ENCODE results near the gene YES1. TPM values are rescaled to one million over a fixed set of nuclear protein-coding genes. Genes with fewer than 3 reads are reported as not detected.
A peak's percentile ranks its signal among the peaks of the same experiment; 100 is the strongest.

Gene YES1
- polyA plus RNA-seq, 4 donors: 35.9 to 47.1 (median 39.8) TPM

GRCh38 chr18:713135-713490, 98.9 kb downstream of the YES1 start:
- WGBS, 3 donors: 42 to 81% (median 51%) methylated on average over 22 to 23 of the region's 23 CpGs
- DNase-seq (no peak), FAIRE-seq (no peak)
- Histone ChIP-seq H3K4me1 (ENCODE audit: control insufficient read depth in 3 of 3, insufficient read depth in 2 of 3, low read depth in 1 of 3, low read length in 2 of 3) (peaks cover 0 to 20% (median 0%) of the 10 kb centered on the region in 3 donors), H3K4me3 (ENCODE audit: low read depth in 1 of 3, low read length in 3 of 3) (peak overlapping the region; percentile 11 to 66 (median 51)), H3K9me3 (ENCODE audit: control insufficient read depth in 2 of 2, insufficient read depth in 1 of 2, low read depth in 1 of 2, low read length in 1 of 2) (peaks cover 0 to 5% of the 10 kb centered on the region in 2 donors), H3K27me3 (ENCODE audit: control insufficient read depth in 3 of 3, insufficient read depth in 3 of 3, low read length in 3 of 3) (no peaks in the 10 kb centered on the region), H3K36me3 (ENCODE audit: control insufficient read depth in 3 of 3, insufficient read depth in 2 of 3, low read depth in 1 of 3, low read length in 3 of 3) (peaks cover 0 to 15% (median under 1%) of the 10 kb centered on the region in 3 donors), H3K27ac (ENCODE audit: low read depth in 1 of 3, low read length in 2 of 3) (peak overlapping the region in 2 of 3 donors; percentile 78 to 88)

GRCh38 chr18:712401-713134, 99.5 kb downstream of the YES1 start, which contains the start of gene ENOSF1:
Gene ENOSF1 (minus strand): TSS chr18:712630. CDS start chr18:712587, 43 bp downstream.
- Histone ChIP-seq H3K27ac (ENCODE audit: low read depth in 1 of 3, low read length in 2 of 3) (peak within 1 kb of the TSS; percentile 78 to 93 (median 88)), H3K4me1 (ENCODE audit: control insufficient read depth in 3 of 3, insufficient read depth in 2 of 3, low read depth in 1 of 3, low read length in 2 of 3) (peaks cover 0 to 20% (median 0%) of the 10 kb centered on the region in 3 donors), H3K4me3 (ENCODE audit: low read depth in 1 of 3, low read length in 3 of 3) (peak within 1 kb of the TSS; percentile 61 to 90 (median 66)), H3K9me3 (ENCODE audit: control insufficient read depth in 2 of 2, insufficient read depth in 1 of 2, low read depth in 1 of 2, low read length in 1 of 2) (peaks cover 0 to 5% of the 10 kb centered on the region in 2 donors), H3K36me3 (ENCODE audit: control insufficient read depth in 3 of 3, insufficient read depth in 2 of 3, low read depth in 1 of 3, low read length in 3 of 3) (peaks cover 0 to 18% (median 2%) of the 10 kb centered on the region in 3 donors), H3K27me3 (ENCODE audit: control insufficient read depth in 3 of 3, insufficient read depth in 3 of 3, low read length in 3 of 3) (no peaks in the 10 kb centered on the region)
- FAIRE-seq (no peak), DNase-seq (peak; percentile 89 to 96)
- 4 to 7% (median 5%) methylated on average over 47 to 91 of the region's 91 CpGs for WGBS, 3 donors

GRCh38 chr18:711657-712400, 100.2 kb downstream of the YES1 start:
- H3K4me1 ChIP-seq (ENCODE audit: control insufficient read depth in 3 of 3, insufficient read depth in 2 of 3, low read depth in 1 of 3, low read length in 2 of 3): peaks cover 0 to 20% (median 0%) of the 10 kb centered on the region in 3 donors
- H3K27me3 ChIP-seq (ENCODE audit: control insufficient read depth in 3 of 3, insufficient read depth in 3 of 3, low read length in 3 of 3): no peaks in the 10 kb centered on the region
- peaks cover 0 to 18% (median 2%) of the 10 kb centered on the region in 3 donors for H3K36me3 ChIP-seq (ENCODE audit: control insufficient read depth in 3 of 3, insufficient read depth in 2 of 3, low read depth in 1 of 3, low read length in 3 of 3)
- peak overlapping the region; percentile 72 to 93 (median 72) for H3K27ac ChIP-seq (ENCODE audit: low read depth in 1 of 3, low read length in 2 of 3)
- peak overlapping the region; percentile 61 to 90 (median 66) for H3K4me3 ChIP-seq (ENCODE audit: low read depth in 1 of 3, low read length in 3 of 3)
- WGBS, 3 donors: 0% methylated on average over 35 to 42 of the region's 42 CpGs
- no peak for FAIRE-seq
- DNase-seq: peak; percentile 84 to 91
- H3K9me3 ChIP-seq (ENCODE audit: control insufficient read depth in 2 of 2, insufficient read depth in 1 of 2, low read depth in 1 of 2, low read length in 1 of 2): peaks cover 0 to 5% of the 10 kb centered on the region in 2 donors

- DNase-seq: no peak
These were observed 100.8 kb downstream of the YES1 start for GRCh38 chr18:711310-711656.

GRCh38 chr18:710418-711300, 101.4 kb downstream of the YES1 start:
- H3K36me3 ChIP-seq (ENCODE audit: control insufficient read depth in 3 of 3, insufficient read depth in 2 of 3, low read depth in 1 of 3, low read length in 3 of 3): peaks cover 0 to 25% (median 2%) of the 10 kb centered on the region in 3 donors
- FAIRE-seq (no peak), DNase-seq (peak in 1 of 2 donors; percentile 60)
- peak overlapping the region in 1 of 3 donors; percentile 93 for H3K27ac ChIP-seq (ENCODE audit: low read depth in 1 of 3, low read length in 2 of 3)
- H3K9me3 ChIP-seq (ENCODE audit: control insufficient read depth in 2 of 2, insufficient read depth in 1 of 2, low read depth in 1 of 2, low read length in 1 of 2): peaks cover 0 to 5% of the 10 kb centered on the region in 2 donors
- H3K4me3 ChIP-seq (ENCODE audit: low read depth in 1 of 3, low read length in 3 of 3): peak overlapping the region in 1 of 3 donors; percentile 90
- peaks cover 0 to 23% (median 0%) of the 10 kb centered on the region in 3 donors for H3K4me1 ChIP-seq (ENCODE audit: control insufficient read depth in 3 of 3, insufficient read depth in 2 of 3, low read depth in 1 of 3, low read length in 2 of 3)
- WGBS, 3 donors: 57 to 73% (median 73%) methylated on average over 3 of the region's 3 CpGs
- H3K27me3 ChIP-seq (ENCODE audit: control insufficient read depth in 3 of 3, insufficient read depth in 3 of 3, low read length in 3 of 3): no peaks in the 10 kb centered on the region

More at GRCh38 chr18:711310-711656, 100.8 kb downstream of the YES1 start:
- no peak for FAIRE-seq
- 5 to 10% (median 9%) methylated on average over 8 of the region's 8 CpGs for WGBS, 3 donors
- H3K27me3 ChIP-seq (ENCODE audit: control insufficient read depth in 3 of 3, insufficient read depth in 3 of 3, low read length in 3 of 3): no peaks in the 10 kb centered on the region
- peaks cover 0 to 20% (median 0%) of the 10 kb centered on the region in 3 donors for H3K4me1 ChIP-seq (ENCODE audit: control insufficient read depth in 3 of 3, insufficient read depth in 2 of 3, low read depth in 1 of 3, low read length in 2 of 3)
- H3K9me3 ChIP-seq (ENCODE audit: control insufficient read depth in 2 of 2, insufficient read depth in 1 of 2, low read depth in 1 of 2, low read length in 1 of 2): peaks cover 0 to 5% of the 10 kb centered on the region in 2 donors
- H3K27ac ChIP-seq (ENCODE audit: low read depth in 1 of 3, low read length in 2 of 3): peak overlapping the region; percentile 72 to 93 (median 72)
- peaks cover 0 to 21% (median 2%) of the 10 kb centered on the region in 3 donors for H3K36me3 ChIP-seq (ENCODE audit: control insufficient read depth in 3 of 3, insufficient read depth in 2 of 3, low read depth in 1 of 3, low read length in 3 of 3)
- peak overlapping the region; percentile 61 to 90 (median 66) for H3K4me3 ChIP-seq (ENCODE audit: low read depth in 1 of 3, low read length in 3 of 3)

- Histone ChIP-seq H3K27me3 (ENCODE audit: control insufficient read depth in 3 of 3, insufficient read depth in 3 of 3, low read length in 3 of 3) (no peaks in the 10 kb centered on the region), H3K4me1 (ENCODE audit: control insufficient read depth in 3 of 3, insufficient read depth in 2 of 3, low read depth in 1 of 3, low read length in 2 of 3) (peaks cover 0 to 25% (median 0%) of the 10 kb centered on the region in 3 donors), H3K36me3 (ENCODE audit: control insufficient read depth in 3 of 3, insufficient read depth in 2 of 3, low read depth in 1 of 3, low read length in 3 of 3) (peaks cover 2 to 32% (median 4%) of the 10 kb centered on the region in 3 donors), H3K4me3 (ENCODE audit: low read depth in 1 of 3, low read length in 3 of 3) (no peak overlapping the region), H3K27ac (ENCODE audit: low read depth in 1 of 3, low read length in 2 of 3) (peak overlapping the region in 1 of 3 donors; percentile 93), H3K9me3 (ENCODE audit: control insufficient read depth in 2 of 2, insufficient read depth in 1 of 2, low read depth in 1 of 2, low read length in 1 of 2) (peaks cover 0 to 5% of the 10 kb centered on the region in 2 donors)
- FAIRE-seq (no peak), DNase-seq (peak; percentile 55 to 68)
- 14 to 58% (median 38%) methylated on average over 1 of the region's 1 CpG for WGBS, 3 donors
These were observed 102.3 kb downstream of the YES1 start for GRCh38 chr18:709771-710170.

- no peaks in the 10 kb centered on the region for H3K27me3 ChIP-seq (ENCODE audit: control insufficient read depth in 3 of 3, insufficient read depth in 3 of 3, low read length in 3 of 3)
- H3K36me3 ChIP-seq (ENCODE audit: control insufficient read depth in 3 of 3, insufficient read depth in 2 of 3, low read depth in 1 of 3, low read length in 3 of 3): peaks cover 2 to 40% (median 4%) of the 10 kb centered on the region in 3 donors
- peaks cover 0 to 5% of the 10 kb centered on the region in 2 donors for H3K9me3 ChIP-seq (ENCODE audit: control insufficient read depth in 2 of 2, insufficient read depth in 1 of 2, low read depth in 1 of 2, low read length in 1 of 2)
- WGBS, 3 donors: 87 to 94% (median 94%) methylated on average over 10 of the region's 10 CpGs
- peaks cover 0 to 40% (median 0%) of the 10 kb centered on the region in 3 donors for H3K4me1 ChIP-seq (ENCODE audit: control insufficient read depth in 3 of 3, insufficient read depth in 2 of 3, low read depth in 1 of 3, low read length in 2 of 3)
- H3K4me3 ChIP-seq (ENCODE audit: low read depth in 1 of 3, low read length in 3 of 3): no peak overlapping the region
- FAIRE-seq: no peak
- no peak for DNase-seq
- H3K27ac ChIP-seq (ENCODE audit: low read depth in 1 of 3, low read length in 2 of 3): no peak overlapping the region
These were observed 103.9 kb downstream of the YES1 start for GRCh38 chr18:708096-708495.
